HEK293 (cell line): ENCODE results near the gene TFAP2E.

Experiments used
- CTCF ChIA-PET: fragments of 350-600 bp; formaldehyde crosslinking; extraction: SDS; loops from one replicate; lab custom pipeline; 2021; ENCODE audit warnings: antibody characterized with exemption; lab: Yijun Ruan, JAX
- POLR2A ChIA-PET: fragments of 300-600 bp; formaldehyde crosslinking; extraction: SDS; loops from one replicate; lab custom pipeline; 2020; ENCODE audit warnings: antibody characterized with exemption, inconsistent platforms; lab: Yijun Ruan, JAX
- H3K27ac ChIP-seq: fragments of 200-500 bp; sonication (Bioruptor generic); 2 replicates; pipeline ENCODE4 v1.5.1; 2014; ENCODE audit warnings: low read depth, low read length, control low read depth, inconsistent platforms; ENCODE audit errors: extremely low read depth
- H3K36me3 ChIP-seq, 2 experiments: fragments of 200-500 bp in 1 of 2; sonication (Bioruptor generic) in 1 of 2; 1 replicate in 1 of 2; 2 replicates in 1 of 2; pipeline ENCODE4 v1.5.1; 2014 to 2017; ENCODE audit warnings: inconsistent platforms in 2 of 2, low read length in 2 of 2; ENCODE audit not compliant: control insufficient read depth in 2 of 2, insufficient read depth in 1 of 2
- H3K4me1 ChIP-seq: fragments of 200-500 bp; sonication (Bioruptor generic); 2 replicates; pipeline ENCODE4 v1.5.1; 2014; ENCODE audit warnings: mild to moderate bottlenecking, low read length, inconsistent platforms; ENCODE audit not compliant: control insufficient read depth, insufficient read depth
- H3K4me3 ChIP-seq: 2 replicates; pipeline ENCODE4 v1.5.1; 2011; ENCODE audit warnings: low read depth, mild to moderate bottlenecking, control low read depth, low read length, moderate library complexity
- H3K9me3 ChIP-seq: fragments of 200-500 bp; sonication (Bioruptor generic); 2 replicates; pipeline ENCODE4 v1.5.1; 2014; ENCODE audit warnings: low read depth, low read length, inconsistent platforms; ENCODE audit not compliant: control insufficient read depth, insufficient read depth
- HOXC10 ChIP-seq: sonication (generic); formaldehyde crosslinking; IDR thresholded peaks from 2 replicates; pipeline ENCODE4 v1.8.1; 2023; ENCODE audit warnings: mild to moderate bottlenecking, missing genetic modification reagents
- MEIS1 ChIP-seq: sonication (generic); formaldehyde crosslinking; IDR thresholded peaks from 2 replicates; pipeline ENCODE4 v1.8.1; 2022; ENCODE audit warnings: missing genetic modification reagents, mild to moderate bottlenecking, borderline replicate concordance
- SCRT1 ChIP-seq: fragments of 450-650 bp; formaldehyde crosslinking; IDR thresholded peaks from 2 replicates; pipeline ENCODE4 v1.5.1; 2016; ENCODE audit warnings: missing biosample characterization, missing genetic modification characterization, borderline replicate concordance
- ZNF121 ChIP-seq: fragments of 450-650 bp; formaldehyde crosslinking; IDR thresholded peaks from 2 replicates; pipeline ENCODE4 v1.5.1; 2016; ENCODE audit warnings: missing biosample characterization, missing genetic modification characterization
- ZNF132 ChIP-seq: fragments of 450-650 bp; formaldehyde crosslinking; IDR thresholded peaks from 2 replicates; pipeline ENCODE4 v1.5.1; 2017; ENCODE audit warnings: missing biosample characterization, missing genetic modification characterization, borderline replicate concordance
- ZNF157 ChIP-seq: fragments of 450-650 bp; formaldehyde crosslinking; IDR thresholded peaks from 2 replicates; pipeline ENCODE4 v1.5.1; 2016; ENCODE audit warnings: missing biosample characterization, missing genetic modification characterization
- ZNF19 ChIP-seq: fragments of 450-650 bp; formaldehyde crosslinking; IDR thresholded peaks from 2 replicates; pipeline ENCODE4; 2016; ENCODE audit warnings: missing biosample characterization, missing genetic modification characterization, low read depth
- ZNF211 ChIP-seq: fragments of 450-650 bp; formaldehyde crosslinking; IDR thresholded peaks from 2 replicates; pipeline ENCODE4 v1.5.1; 2016; ENCODE audit warnings: low read depth, missing biosample characterization, missing genetic modification characterization
- ZNF350 ChIP-seq: fragments of 450-650 bp; formaldehyde crosslinking; IDR thresholded peaks from 2 replicates; pipeline ENCODE4 v1.5.0; 2017; ENCODE audit warnings: missing biosample characterization, mild to moderate bottlenecking, missing genetic modification characterization
- ZNF510 ChIP-seq: fragments of 450-650 bp; formaldehyde crosslinking; IDR thresholded peaks from 2 replicates; pipeline ENCODE4 v1.5.1; 2018; ENCODE audit warnings: mild to moderate bottlenecking, missing genetic modification characterization, missing biosample characterization; ENCODE audit not compliant: insufficient replicate concordance
- ZNF513 ChIP-seq: fragments of 450-650 bp; IDR thresholded peaks from 2 replicates; pipeline ENCODE4 v1.5.1; 2018; ENCODE audit warnings: missing biosample characterization, missing genetic modification characterization
- ZNF529 ChIP-seq: fragments of 450-650 bp; formaldehyde crosslinking; IDR thresholded peaks from 2 replicates; pipeline ENCODE4 v1.5.1; 2017; ENCODE audit warnings: missing genetic modification characterization, missing biosample characterization; ENCODE audit not compliant: insufficient replicate concordance
- ZNF571 ChIP-seq: fragments of 450-650 bp; formaldehyde crosslinking; IDR thresholded peaks from 2 replicates; pipeline ENCODE4 v1.5.0; 2017; ENCODE audit warnings: missing biosample characterization, missing genetic modification characterization
- ZNF645 ChIP-seq: fragments of 450-650 bp; formaldehyde crosslinking; IDR thresholded peaks from 2 replicates; pipeline ENCODE4; 2016; ENCODE audit warnings: missing biosample characterization, missing genetic modification characterization
- ZNF670 ChIP-seq: fragments of 450-650 bp; formaldehyde crosslinking; IDR thresholded peaks from 2 replicates; pipeline ENCODE4 v1.5.1; 2016; ENCODE audit warnings: missing biosample characterization, missing genetic modification characterization, low read depth
- ZNF747 ChIP-seq: fragments of 450-650 bp; formaldehyde crosslinking; IDR thresholded peaks from 2 replicates; pipeline ENCODE4 v1.5.1; 2016; ENCODE audit warnings: missing biosample characterization, missing genetic modification characterization
- ZSCAN16 ChIP-seq: fragments of 450-650 bp; formaldehyde crosslinking; IDR thresholded peaks from 2 replicates; pipeline ENCODE4 v1.5.1; 2016; ENCODE audit warnings: missing biosample characterization, missing genetic modification characterization
- TF ChIP-seq, protein P1 (sequence below): fragments of 450-650 bp; formaldehyde crosslinking; IDR thresholded peaks from 2 replicates; pipeline ENCODE4 v1.5.1; 2016; ENCODE audit warnings: missing biosample characterization, missing genetic modification characterization
- TF ChIP-seq, protein P2 (sequence below): fragments of 450-650 bp; formaldehyde crosslinking; IDR thresholded peaks from 2 replicates; pipeline ENCODE4 v1.5.1; 2017; ENCODE audit warnings: missing biosample characterization, mild to moderate bottlenecking, missing genetic modification characterization, moderate library complexity

Gene TFAP2E

DNA sequence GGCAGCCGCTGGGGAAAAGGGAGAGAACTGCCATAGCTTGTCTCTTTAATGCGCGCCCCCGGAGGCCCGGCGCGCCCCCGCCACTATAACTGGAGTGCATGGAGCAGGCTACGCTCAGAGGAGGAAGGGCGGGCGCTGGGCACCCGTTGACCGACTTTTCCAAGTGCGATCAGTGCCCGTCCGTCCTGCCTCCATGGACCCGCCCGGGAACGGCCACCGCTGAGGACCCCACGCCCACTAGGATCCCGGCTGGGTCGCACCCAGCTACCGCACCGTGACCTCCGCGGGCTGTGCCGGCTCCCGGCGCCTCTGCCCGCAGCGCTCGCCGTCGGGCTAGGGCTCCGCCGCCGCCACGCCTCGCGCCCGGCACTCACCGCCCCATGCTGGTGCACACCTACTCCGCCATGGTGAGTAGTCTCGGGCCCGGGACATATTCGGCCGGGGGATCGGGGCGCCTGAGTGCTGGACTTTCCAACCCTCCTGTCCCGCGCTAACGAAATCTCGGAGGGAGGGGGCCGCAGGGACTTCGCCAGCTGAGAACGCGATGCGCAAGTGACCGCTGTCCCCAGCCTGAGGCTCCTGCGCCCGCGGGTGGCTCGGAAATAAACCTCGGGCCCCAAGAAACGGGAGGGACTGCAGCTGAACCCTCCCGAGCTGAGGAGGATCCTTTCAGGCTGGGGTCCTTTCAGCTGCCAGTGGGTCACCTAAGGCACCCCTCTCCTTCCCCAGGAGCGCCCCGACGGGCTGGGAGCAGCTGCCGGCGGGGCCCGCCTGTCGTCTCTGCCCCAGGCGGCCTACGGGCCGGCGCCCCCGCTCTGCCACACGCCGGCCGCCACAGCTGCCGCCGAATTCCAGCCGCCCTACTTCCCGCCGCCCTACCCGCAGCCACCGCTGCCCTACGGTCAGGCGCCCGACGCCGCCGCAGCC lies at the start of gene TFAP2E (continued):
- TF ChIP-seq MEIS1 (CRISPR knock-in tag), result no peak
- TF ChIP-seq ZNF350, result no peak
- TF ChIP-seq ZNF529 (tag by site-specific recombination), result no peak

- Histone ChIP-seq H3K9me3 (no peaks in the 10 kb centered on the region), H3K36me3 (no peaks in the 10 kb centered on the region), H3K4me1 (no peaks in the 10 kb centered on the region), H3K4me3 (no peak overlapping the region), H3K27ac (no peak overlapping the region)
- POLR2A ChIA-PET, result no interaction called here
- no peak for TF ChIP-seq HOXC10 (CRISPR knock-in tag)
- TF ChIP-seq ZNF121 (tag by site-specific recombination), result no peak
- CTCF ChIA-PET, result interaction anchor here (0.8 kb wide), 1 partner anchor 8 kb away, joined by 3 read pairs; no protein-coding TSS in a partner anchor
Observed at GRCh38 chr1:35524106-35524505, 49.0 kb upstream of the TFAP2E start.

DNA sequence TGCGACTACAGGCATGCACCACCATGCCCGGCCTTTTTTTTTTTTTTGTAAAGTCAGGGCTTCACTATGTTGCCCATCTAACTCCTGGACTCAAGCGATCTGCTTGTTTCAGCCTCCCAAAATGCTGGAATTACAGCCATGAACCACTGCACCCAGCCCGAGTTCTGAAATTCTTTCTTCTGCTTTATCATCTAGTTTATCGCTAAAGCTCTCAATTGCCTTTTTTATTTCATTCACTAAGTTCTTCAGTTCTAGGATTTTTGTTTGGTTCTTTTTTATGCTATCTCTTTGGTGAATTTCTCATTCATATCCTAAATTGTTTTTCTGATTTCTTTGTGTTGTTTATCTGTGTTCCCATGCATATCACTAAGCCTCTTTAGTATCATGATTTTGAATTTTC lies 42.9 kb upstream of the TFAP2E start:
- CTCF ChIA-PET, result interaction anchor here (0.7 kb wide), 1 partner anchor 14 kb away, joined by 4 read pairs; no protein-coding TSS in a partner anchor
- H3K4me1 ChIP-seq, result no peaks in the 10 kb centered on the region
- H3K9me3 ChIP-seq, result no peaks in the 10 kb centered on the region
- no peak overlapping the region for H3K4me3 ChIP-seq
- POLR2A ChIA-PET, result no interaction called here
- no peak overlapping the region for H3K27ac ChIP-seq
- TF ChIP-seq ZNF747 (tag by site-specific recombination), result no peak
- no peak for TF ChIP-seq ZNF157 (tag by site-specific recombination)
- no peak for TF ChIP-seq ZNF211 (tag by site-specific recombination)
- TF ChIP-seq ZNF645 (tag by site-specific recombination), result no peak
- TF ChIP-seq ZNF132 (tag by site-specific recombination), result no peak
- no peak for TF ChIP-seq ZNF510 (tag by site-specific recombination)
- TF ChIP-seq SCRT1, result no peak
- no peak for TF ChIP-seq ZNF571 (tag by site-specific recombination)
- peaks cover 0 to 21% of the 10 kb centered on the region in 2 experiments; a peak in 2 of 3 replicates for H3K36me3 ChIP-seq

DNA sequence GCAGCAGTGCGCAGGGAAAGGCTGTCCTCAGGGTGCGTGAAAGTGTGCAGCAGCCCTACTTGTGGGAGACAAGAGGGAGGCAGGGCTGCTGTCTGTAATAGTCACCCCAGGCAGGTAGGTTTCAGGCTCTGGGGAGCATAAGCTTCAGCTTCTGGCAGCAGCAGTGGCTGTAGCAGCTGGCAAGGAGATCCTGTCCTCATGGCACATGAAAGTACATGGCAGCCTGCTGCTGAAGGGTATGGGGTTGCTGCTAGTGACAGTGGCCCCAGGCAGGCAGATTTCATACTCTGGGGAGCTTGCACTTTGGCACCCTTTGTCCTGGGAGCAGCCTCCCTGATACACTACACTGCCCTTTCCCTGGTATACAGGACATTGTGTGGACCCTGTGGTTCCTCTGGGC lies 42.2 kb upstream of the TFAP2E start:
- CTCF ChIA-PET, result no interaction called here
- H3K4me3 ChIP-seq, result no peak overlapping the region
- no peak for TF ChIP-seq ZSCAN16 (tag by site-specific recombination)
- no peak for TF ChIP-seq ZNF670
- TF ChIP-seq, protein P1, sequence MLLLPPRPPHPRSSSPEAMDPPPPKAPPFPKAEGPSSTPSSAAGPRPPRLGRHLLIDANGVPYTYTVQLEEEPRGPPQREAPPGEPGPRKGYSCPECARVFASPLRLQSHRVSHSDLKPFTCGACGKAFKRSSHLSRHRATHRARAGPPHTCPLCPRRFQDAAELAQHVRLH, result no peak
- TF ChIP-seq ZNF513 (tag by site-specific recombination), result no peak
- TF ChIP-seq ZNF19, result no peak
- TF ChIP-seq, protein P2, sequence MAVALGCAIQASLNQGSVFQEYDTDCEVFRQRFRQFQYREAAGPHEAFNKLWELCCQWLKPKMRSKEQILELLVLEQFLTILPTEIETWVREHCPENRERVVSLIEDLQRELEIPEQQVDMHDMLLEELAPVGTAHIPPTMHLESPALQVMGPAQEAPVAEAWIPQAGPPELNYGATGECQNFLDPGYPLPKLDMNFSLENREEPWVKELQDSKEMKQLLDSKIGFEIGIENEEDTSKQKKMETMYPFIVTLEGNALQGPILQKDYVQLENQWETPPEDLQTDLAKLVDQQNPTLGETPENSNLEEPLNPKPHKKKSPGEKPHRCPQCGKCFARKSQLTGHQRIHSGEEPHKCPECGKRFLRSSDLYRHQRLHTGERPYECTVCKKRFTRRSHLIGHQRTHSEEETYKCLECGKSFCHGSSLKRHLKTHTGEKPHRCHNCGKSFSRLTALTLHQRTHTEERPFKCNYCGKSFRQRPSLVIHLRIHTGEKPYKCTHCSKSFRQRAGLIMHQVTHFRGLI (tag by site-specific recombination), result no peak
- peaks cover 0 to 21% of the 10 kb centered on the region in 2 experiments; a peak in 2 of 3 replicates for H3K36me3 ChIP-seq
- H3K4me1 ChIP-seq, result no peaks in the 10 kb centered on the region
- no peak overlapping the region for H3K27ac ChIP-seq
- POLR2A ChIA-PET, result no interaction called here
- no peaks in the 10 kb centered on the region for H3K9me3 ChIP-seq
